Endodermal cell (in vitro differentiated cells): ENCODE data around the gene PIAS4. TPM values are rescaled to one million over a fixed set of nuclear protein-coding genes. Genes with fewer than 3 reads are reported as not detected.

ENCODE experiments used
- DNase-seq: peaks from one replicate; pipeline ENCODE4 v3.0.0-alpha.2; 2017
- H3K27ac ChIP-seq: 2 replicates; pipeline ENCODE4 v1.5.1; 2013; ENCODE audit warnings: mild to moderate bottlenecking, low read depth, low read length, moderate library complexity
- H3K27me3 ChIP-seq: 2 replicates; pipeline ENCODE4 v1.6.1; 2013; ENCODE audit warnings: mild to moderate bottlenecking, low read length, moderate library complexity; ENCODE audit not compliant: insufficient read depth, control insufficient read depth, poor library complexity, severe bottlenecking
- H3K36me3 ChIP-seq: 2 replicates; pipeline ENCODE4 v1.7.0; 2013; ENCODE audit warnings: mild to moderate bottlenecking, low read length, moderate library complexity; ENCODE audit not compliant: control insufficient read depth, insufficient read depth
- H3K4me1 ChIP-seq: one replicate; pipeline ENCODE4 v1.7.0; 2013; ENCODE audit warnings: low read length; ENCODE audit not compliant: control insufficient read depth, insufficient read depth
- H3K4me3 ChIP-seq: 2 replicates; pipeline ENCODE4 v1.5.1; 2013; ENCODE audit warnings: mild to moderate bottlenecking, low read length, moderate library complexity
- H3K9ac ChIP-seq: 2 replicates; pipeline ENCODE4 v1.6.1; 2013; ENCODE audit warnings: mild to moderate bottlenecking, low read length, moderate library complexity; ENCODE audit not compliant: poor library complexity, severe bottlenecking; ENCODE audit errors: extremely low read depth
- H3K9me3 ChIP-seq: 2 replicates; pipeline ENCODE4 v1.6.1; 2013; ENCODE audit warnings: mild to moderate bottlenecking, low read length, moderate library complexity; ENCODE audit not compliant: control insufficient read depth
- H3K27ac Mint-ChIP-seq: 2 replicates; pipeline ENCODE4 v1.8.0; 2020; ENCODE audit warnings: mixed read lengths
- H3K27me3 Mint-ChIP-seq: 2 replicates; pipeline ENCODE4 v1.8.0; 2021; ENCODE audit warnings: mild to moderate bottlenecking, mixed read lengths; ENCODE audit not compliant: insufficient read depth
- H3K36me3 Mint-ChIP-seq: 2 replicates; pipeline ENCODE4 v1.8.0; 2020; ENCODE audit warnings: low read depth, mixed read lengths
- H3K4me1 Mint-ChIP-seq: 2 replicates; pipeline ENCODE4 v1.8.0; 2020; ENCODE audit warnings: mixed read lengths
- H3K4me3 Mint-ChIP-seq: 2 replicates; pipeline ENCODE4 v1.8.0; 2020; ENCODE audit warnings: mild to moderate bottlenecking, moderate library complexity, mixed read lengths
- H3K9me3 Mint-ChIP-seq: 2 replicates; pipeline ENCODE4 v1.8.0; 2020; ENCODE audit warnings: mild to moderate bottlenecking, mixed read lengths
- CTCF ChIP-seq: fragments of 200-600 bp; sonication (generic); conservative IDR thresholded peaks from 2 replicates; pipeline ENCODE4 v1.5.0; 2021; ENCODE audit warnings: antibody characterized with exemption, mild to moderate bottlenecking
- WGBS, 2 experiments: methylation state at CpG; one replicate each; pipeline versions ENCODE4 v1.1.5 to v1.1.7; 2013; ENCODE audit warnings: missing lambda C conversion rate in 2 of 2, mixed read lengths in 1 of 2; ENCODE audit not compliant: insufficient coverage in 1 of 2, insufficient read length in 1 of 2; 5-methylcytosine and 5-hydroxymethylcytosine counted together
- total RNA-seq, 2 donors: library from RNA; stranded (reverse); fragmentation: NEBNext Ultra II Directional in 1 of 2; extraction: Animal tissue kit (Norgen Biotek cat#: 25700) in 1 of 2; gene quantifications; 2 replicates in 1 of 2; 3 replicates in 1 of 2; pipeline ENCODE4 v1.2.1, GENCODE V29; 2021

The PIAS4 gene
- total RNA-seq, 2 donors from 2014 or later, result 57.5 to 58.1 TPM

- WGBS, 2 experiments, result 95% methylated on average over 10 to 14 of the region's 14 CpGs
- Mint-ChIP-seq H3K27me3 (no peaks in the 10 kb centered on the region), H3K9me3 (no peaks in the 10 kb centered on the region), H3K4me3 (no peak overlapping the region), H3K4me1 (no peaks in the 10 kb centered on the region), H3K27ac (no peak overlapping the region), H3K36me3 (peaks cover 9% of the 10 kb centered on the region)
- Histone ChIP-seq H3K9ac (no peak overlapping the region), H3K9me3 (no peaks in the 10 kb centered on the region), H3K4me3 (no peak overlapping the region), H3K36me3 (no peaks in the 10 kb centered on the region), H3K27ac (no peak overlapping the region), H3K27me3 (no peaks in the 10 kb centered on the region), H3K4me1 (no peaks in the 10 kb centered on the region)
- no peak for TF ChIP-seq CTCF
- no peak for DNase-seq
Measured at GRCh38 chr19:4042064-4042730, 34.7 kb downstream of the PIAS4 start.

- Mint-ChIP-seq H3K9me3 (no peaks in the 10 kb centered on the region), H3K4me1 (no peaks in the 10 kb centered on the region), H3K36me3 (peaks cover 11% of the 10 kb centered on the region), H3K27ac (no peak overlapping the region), H3K27me3 (no peaks in the 10 kb centered on the region), H3K4me3 (no peak overlapping the region)
- Histone ChIP-seq H3K27ac (no peak overlapping the region), H3K4me1 (no peaks in the 10 kb centered on the region), H3K9ac (no peak overlapping the region), H3K27me3 (no peaks in the 10 kb centered on the region), H3K4me3 (no peak overlapping the region), H3K36me3 (no peaks in the 10 kb centered on the region), H3K9me3 (no peaks in the 10 kb centered on the region)
- 88 to 91% methylated on average over 6 to 14 of the region's 14 CpGs for WGBS, 2 experiments
- no peak for DNase-seq
- no peak for TF ChIP-seq CTCF
Measured at GRCh38 chr19:4042731-4043082, 35.2 kb downstream of the PIAS4 start.

GRCh38 chr19:4043401-4043800, 35.9 kb downstream of the PIAS4 start:
- Mint-ChIP-seq H3K9me3 (no peaks in the 10 kb centered on the region), H3K36me3 (peaks cover 13% of the 10 kb centered on the region), H3K27me3 (no peaks in the 10 kb centered on the region), H3K27ac (no peak overlapping the region), H3K4me1 (no peaks in the 10 kb centered on the region), H3K4me3 (no peak overlapping the region)
- no peak for TF ChIP-seq CTCF
- Histone ChIP-seq H3K27me3 (no peaks in the 10 kb centered on the region), H3K36me3 (no peaks in the 10 kb centered on the region), H3K27ac (no peak overlapping the region), H3K9ac (no peak overlapping the region), H3K4me3 (no peak overlapping the region), H3K4me1 (no peaks in the 10 kb centered on the region), H3K9me3 (no peaks in the 10 kb centered on the region)
- DNase-seq, result no peak
- WGBS, 2 experiments, result 94% methylated on average over 4 of the region's 11 CpGs; no CpG with 5 or more reads in 1 of the 2 experiments
